Measurements from ENCODE around the gene ASTN2. TPM values are rescaled to one million over a fixed set of nuclear protein-coding genes. Genes with fewer than 3 reads are reported as not detected.

Gene ASTN2
- total RNA-seq, 2 donors from 2014 or later: 113 to 153 TPM

GRCh38 chr9:117377046-117377445 lies 37.8 kb downstream of the ASTN2 start:
- TF ChIP-seq POLR2A (IDR thresholded peaks at IDR 0.05) (no peak), CTCF (IDR thresholded peaks at IDR 0.05) (no peak), POLR2AphosphoS5 (IDR thresholded peaks at IDR 0.05) (no peak)

GRCh38 chr9:117375956-117376355 lies 38.9 kb downstream of the ASTN2 start:
- peaks cover 18% of the 10 kb centered on the region for H3K4me1 ChIP-seq (replicated peaks)
- intact Hi-C loops (cut with DNase I): no loop called here
- TF ChIP-seq POLR2AphosphoS5 (IDR thresholded peaks at IDR 0.05): no peak
- no peak for TF ChIP-seq CTCF (IDR thresholded peaks at IDR 0.05)
- DNase-seq (ENCODE audit: low spot score): no peak
- no peak overlapping the region for H3K4me3 ChIP-seq
- H3K36me3 ChIP-seq: no peaks in the 10 kb centered on the region
- WGBS: 92% methylated on average over 1 of the region's 1 CpG
- no peaks in the 10 kb centered on the region for H3K9me3 ChIP-seq
- no peaks in the 10 kb centered on the region for H3K27me3 ChIP-seq (replicated peaks; ENCODE audit: insufficient read depth)
- H3K27ac ChIP-seq: peak overlapping the region in 1 of 2 donors; percentile 44

More at GRCh38 chr9:117377046-117377445, 37.8 kb downstream of the ASTN2 start:
- Histone ChIP-seq H3K36me3 (no peaks in the 10 kb centered on the region), H3K27me3 (replicated peaks; ENCODE audit: insufficient read depth) (no peaks in the 10 kb centered on the region), H3K27ac (no peak overlapping the region), H3K9me3 (no peaks in the 10 kb centered on the region), H3K4me1 (replicated peaks) (peaks cover 18% of the 10 kb centered on the region), H3K4me3 (no peak overlapping the region)
- intact Hi-C loops (cut with DNase I): no loop called here
- DNase-seq (ENCODE audit: low spot score): no peak
- WGBS: 70% methylated on average over 5 of the region's 5 CpGs

- intact Hi-C loops (cut with DNase I): no loop called here
- Histone ChIP-seq H3K4me3 (no peak overlapping the region), H3K36me3 (no peaks in the 10 kb centered on the region), H3K4me1 (replicated peaks) (peaks cover 18% of the 10 kb centered on the region), H3K27ac (peak overlapping the region in 1 of 2 donors; percentile 44), H3K9me3 (no peaks in the 10 kb centered on the region), H3K27me3 (replicated peaks; ENCODE audit: insufficient read depth) (no peaks in the 10 kb centered on the region)
- WGBS: 18% methylated on average over 4 of the region's 4 CpGs
- peak; percentile 27 for TF ChIP-seq POLR2AphosphoS5 (IDR thresholded peaks at IDR 0.05)
- TF ChIP-seq CTCF (IDR thresholded peaks at IDR 0.05): no peak
- no peak for DNase-seq (ENCODE audit: low spot score)
These were observed 40.7 kb downstream of the ASTN2 start for GRCh38 chr9:117374076-117374725.

GRCh38 chr9:117368684-117369230 lies 46.1 kb downstream of the ASTN2 start:
- Histone ChIP-seq H3K27ac (no peak overlapping the region), H3K36me3 (no peaks in the 10 kb centered on the region), H3K4me1 (replicated peaks) (no peaks in the 10 kb centered on the region), H3K9me3 (no peaks in the 10 kb centered on the region), H3K4me3 (no peak overlapping the region), H3K27me3 (replicated peaks; ENCODE audit: insufficient read depth) (no peaks in the 10 kb centered on the region)
- TF ChIP-seq POLR2AphosphoS5 (IDR thresholded peaks at IDR 0.05) (peak; percentile 22), POLR2A (IDR thresholded peaks at IDR 0.05) (no peak), CTCF (IDR thresholded peaks at IDR 0.05) (no peak)
- intact Hi-C loops (cut with DNase I): no loop called here
- DNase-seq (ENCODE audit: low spot score): no peak
- WGBS: 10% methylated on average over 2 of the region's 2 CpGs

- Histone ChIP-seq H3K4me3 (no peak overlapping the region), H3K9me3 (no peaks in the 10 kb centered on the region), H3K27ac (peak overlapping the region in 1 of 2 donors; percentile 61), H3K27me3 (replicated peaks; ENCODE audit: insufficient read depth) (no peaks in the 10 kb centered on the region), H3K4me1 (replicated peaks) (no peaks in the 10 kb centered on the region), H3K36me3 (no peaks in the 10 kb centered on the region)
- intact Hi-C loops (cut with DNase I): no loop called here
- TF ChIP-seq POLR2AphosphoS5 (IDR thresholded peaks at IDR 0.05): peak; percentile 80
- TF ChIP-seq CTCF (IDR thresholded peaks at IDR 0.05): no peak
- WGBS: 6% methylated on average over 3 of the region's 3 CpGs
- peak; percentile 51 for DNase-seq (ENCODE audit: low spot score)
These were observed 49.4 kb downstream of the ASTN2 start for GRCh38 chr9:117365438-117365837.

Data from prostate gland (tissue), 2 donors.